Activated CD8-positive, alpha-beta T cell treated with anti-CD3 and anti-CD28 coated beads for 36 hours (primary cell): Measurements from ENCODE around the gene NOC4L. TPM values are rescaled to one million over a fixed set of nuclear protein-coding genes. Genes with fewer than 3 reads are reported as not detected.

Experiments used
- ATAC-seq: fragments of 200-7000 bp; cut with Tn5 transposase; one replicate; pipeline ENCODE4 v1.10.0; 2021; ENCODE audit warnings: mild to moderate bottlenecking, moderate library complexity
- CTCF ChIA-PET: fragments of 350-600 bp; sonication (Branson Sonifier 250); formaldehyde crosslinking; loops from one replicate; lab custom pipeline; 2021; ENCODE audit warnings: antibody characterized with exemption; lab: Charles Lee
- POLR2A ChIA-PET: fragments of 350-600 bp; sonication (Branson Sonifier 250); formaldehyde crosslinking; loops from one replicate; lab custom pipeline; 2021; ENCODE audit warnings: antibody characterized with exemption; lab: Charles Lee
- DNase-seq: peaks from one replicate; pipeline ENCODE4 v3.0.0-alpha.2; 2020
- H3K27ac Mint-ChIP-seq: one replicate; pipeline ENCODE4 v1.8.0; 2021; ENCODE audit warnings: mild to moderate bottlenecking, mixed read lengths
- H3K27me3 Mint-ChIP-seq: one replicate; pipeline ENCODE4 v1.8.0; 2021; ENCODE audit warnings: mixed read lengths
- H3K36me3 Mint-ChIP-seq: one replicate; pipeline ENCODE4 v1.8.0; 2021; ENCODE audit warnings: low read depth, mixed read lengths
- H3K4me1 Mint-ChIP-seq: one replicate; pipeline ENCODE4 v1.8.0; 2021; ENCODE audit warnings: low read depth, mixed read lengths
- H3K4me3 Mint-ChIP-seq: one replicate; pipeline ENCODE4 v1.8.0; 2021; ENCODE audit warnings: mild to moderate bottlenecking, moderate library complexity, mixed read lengths
- H3K9me3 Mint-ChIP-seq: one replicate; pipeline ENCODE4 v1.8.0; 2021; ENCODE audit warnings: mixed read lengths
- CTCF ChIP-seq: fragments of 200-600 bp; IDR thresholded peaks from one replicate; pipeline ENCODE4 v1.8.0; 2022; ENCODE audit warnings: antibody characterized with exemption, mild to moderate bottlenecking
- intact Hi-C: fragments of 100-400 bp; cut with micrococcal nuclease; formaldehyde crosslinking; loops from one replicate; pipeline ENCODE4 v1.10.0; 2022
- total RNA-seq, 2 experiments: library from RNA; stranded (reverse); gene quantifications; one replicate each; pipeline ENCODE4 v1.2.3, GENCODE V29; 2021

The NOC4L gene
- total RNA-seq, 2 experiments from 2014 or later = 35.6 to 41.2 TPM

- ChIA-PET CTCF (no interaction called here), POLR2A (interaction anchor here (1.0 kb wide), 1 partner anchor 13 kb away, joined by 3 read pairs; no protein-coding TSS in a partner anchor)
- DNase-seq = no peak
- Mint-ChIP-seq H3K4me1 (peaks cover 16% of the 10 kb centered on the region), H3K36me3 (no peaks in the 10 kb centered on the region), H3K27me3 (peaks cover 11% of the 10 kb centered on the region), H3K4me3 (no peak overlapping the region), H3K27ac (no peak overlapping the region), H3K9me3 (peaks cover 2% of the 10 kb centered on the region)
- ATAC-seq = no peak
- no peak for TF ChIP-seq CTCF
- intact Hi-C loops = no loop called here
These were observed 27.2 kb downstream of the NOC4L start for GRCh38 chr12:132171293-132171967.

GRCh38 chr12:132171968-132172521 is 27.8 kb downstream of the NOC4L start:
- Mint-ChIP-seq H3K4me1 (peaks cover 16% of the 10 kb centered on the region), H3K4me3 (no peak overlapping the region), H3K27me3 (peaks cover 11% of the 10 kb centered on the region), H3K36me3 (no peaks in the 10 kb centered on the region), H3K27ac (no peak overlapping the region), H3K9me3 (no peaks in the 10 kb centered on the region)
- intact Hi-C loops = no loop called here
- CTCF ChIA-PET = no interaction called here
- no peak for ATAC-seq
- TF ChIP-seq CTCF = no peak
- no peak for DNase-seq
- POLR2A ChIA-PET = interaction anchor here (0.5 to 1.4 kb wide), 3 partner anchors 13 to 272 kb away, joined by 3 read pairs; no protein-coding TSS in a partner anchor

DNA sequence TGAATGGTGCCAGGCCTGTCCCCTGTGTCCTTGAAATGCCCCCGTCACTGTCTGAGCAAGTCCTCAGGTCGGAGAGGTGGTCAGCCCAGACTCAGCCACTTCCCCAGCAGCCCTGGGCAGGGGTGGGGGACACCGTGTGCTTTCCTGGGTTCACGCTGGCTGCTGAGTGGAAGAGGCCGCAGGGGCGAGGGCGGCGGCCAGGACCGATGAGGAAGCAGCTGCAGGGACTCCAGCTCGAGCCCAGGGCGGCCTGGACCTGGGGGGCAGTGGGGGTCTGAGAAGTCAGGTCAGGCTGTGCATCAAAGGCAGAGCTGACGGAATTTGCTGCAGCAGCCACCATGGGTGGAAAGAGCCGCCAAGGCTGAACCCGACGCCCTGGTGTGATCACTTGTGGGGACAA is 28.4 kb downstream of the NOC4L start:
- Mint-ChIP-seq H3K4me3 (no peak overlapping the region), H3K27ac (no peak overlapping the region), H3K4me1 (peaks cover 14% of the 10 kb centered on the region), H3K27me3 (peaks cover 11% of the 10 kb centered on the region), H3K9me3 (no peaks in the 10 kb centered on the region), H3K36me3 (no peaks in the 10 kb centered on the region)
- ChIA-PET CTCF (no interaction called here), POLR2A (interaction anchor here (1.4 kb wide), 1 partner anchor 17 kb away, joined by 3 read pairs; no protein-coding TSS in a partner anchor)
- no peak for ATAC-seq
- DNase-seq = no peak
- intact Hi-C loops = no loop called here
- TF ChIP-seq CTCF = no peak

DNA sequence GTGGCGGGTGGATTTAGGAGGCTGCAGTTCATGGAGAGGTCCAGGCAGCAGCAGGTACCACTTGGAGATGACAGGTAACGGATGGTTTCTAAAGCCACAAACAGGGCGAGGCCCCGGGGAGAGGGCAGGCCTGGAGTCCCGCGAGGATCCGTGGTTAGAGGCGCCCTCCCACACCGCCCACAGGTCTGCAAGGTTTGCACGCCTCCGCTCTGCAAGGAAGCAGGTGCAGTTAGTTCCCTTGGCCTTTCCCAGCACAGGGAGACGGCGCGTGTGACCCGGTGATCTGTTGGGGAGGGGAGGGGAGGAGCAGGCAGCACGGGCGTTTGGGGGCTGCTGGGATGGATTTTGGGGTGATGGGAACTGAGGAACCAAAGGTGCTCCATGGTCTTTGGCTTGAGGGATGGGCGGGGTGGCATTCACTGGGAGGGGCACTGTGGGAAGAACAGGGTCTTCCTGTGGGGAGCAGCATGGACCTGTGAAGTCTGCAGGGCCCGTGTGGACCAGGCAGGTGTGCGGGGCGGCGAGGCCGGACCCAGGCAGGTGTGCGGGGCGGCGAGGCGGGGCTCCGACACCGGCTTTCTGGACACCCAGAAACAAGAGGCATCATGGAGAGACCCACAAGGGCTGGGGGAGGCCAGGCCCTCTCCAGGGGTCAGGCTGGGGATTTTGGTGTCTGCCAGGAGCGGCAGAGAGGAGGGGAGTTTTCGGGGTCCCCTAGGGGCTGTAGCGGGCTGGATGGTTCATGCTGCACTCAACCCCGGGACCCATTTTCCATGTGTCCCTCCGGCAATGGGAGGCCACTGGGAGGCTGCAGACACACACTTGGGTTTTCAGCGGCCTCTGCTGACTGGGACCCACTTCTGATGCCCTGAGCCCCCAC is 29.1 kb downstream of the NOC4L start:
- H3K4me3 Mint-ChIP-seq = no peak overlapping the region
- H3K4me1 Mint-ChIP-seq = peaks cover 14% of the 10 kb centered on the region
- intact Hi-C loops = no loop called here

More for the DNA sequence above, 29.1 kb downstream of the NOC4L start:
- no peak for DNase-seq
- CTCF ChIA-PET = no interaction called here
- TF ChIP-seq CTCF = no peak
- ATAC-seq = no peak
- H3K36me3 Mint-ChIP-seq = no peaks in the 10 kb centered on the region
- peaks cover 11% of the 10 kb centered on the region for H3K27me3 Mint-ChIP-seq
- H3K27ac Mint-ChIP-seq = no peak overlapping the region
- POLR2A ChIA-PET = interaction anchor here (1.4 kb wide), 1 partner anchor 16 kb away, joined by 3 read pairs; no protein-coding TSS in a partner anchor
- no peaks in the 10 kb centered on the region for H3K9me3 Mint-ChIP-seq
